Kidney (tissue), 14 donors: ENCODE results near the gene HSD17B12. TPM values are rescaled to one million over a fixed set of nuclear protein-coding genes. Genes with fewer than 3 reads are reported as not detected.
A peak's percentile ranks its signal among the peaks of the same experiment; 100 is the strongest.

ENCODE experiments used
- DNase-seq, 5 donors: peaks; one replicate each; pipeline ENCODE4 v3.0.0-alpha.2; 2013 to 2020
- FAIRE-seq: peaks from 2 replicates; lab custom pipeline; 2012; peaks lifted over from hg19 to GRCh38; lab: Jason Lieb, UNC
- H3K27ac ChIP-seq, 2 donors: one replicate each; pipeline ENCODE4 v1.7.0; 2013; ENCODE audit warnings: low read depth in 2 of 2, low read length in 2 of 2, inconsistent platforms in 1 of 2
- H3K27me3 ChIP-seq: one replicate; pipeline ENCODE4 v1.7.1; 2013; ENCODE audit warnings: low read length, inconsistent platforms; ENCODE audit not compliant: control insufficient read depth, insufficient read depth
- H3K36me3 ChIP-seq, 3 donors: one replicate each; pipeline versions ENCODE4 v1.7.0 to v1.7.1; 2013; ENCODE audit warnings: low read length in 3 of 3, control low read depth in 1 of 3, inconsistent platforms in 1 of 3; ENCODE audit not compliant: insufficient read depth in 3 of 3, control insufficient read depth in 2 of 3
- H3K4me1 ChIP-seq, 3 donors: one replicate each; pipeline versions ENCODE4 v1.7.0 to v1.7.1; 2013; ENCODE audit warnings: low read length in 3 of 3, inconsistent platforms in 1 of 3, low read depth in 1 of 3; ENCODE audit not compliant: control insufficient read depth in 2 of 3, insufficient read depth in 2 of 3
- H3K4me3 ChIP-seq, 3 donors: one replicate each; pipeline versions ENCODE4 v1.7.0 to v1.8.1; 2013; ENCODE audit warnings: low read length in 3 of 3, control low read depth in 1 of 3, inconsistent platforms in 1 of 3
- H3K9ac ChIP-seq, 3 donors: one replicate each; pipeline versions ENCODE4 v1.7.0 to v1.7.1; 2013; ENCODE audit warnings: low read length in 3 of 3, control low read depth in 1 of 3, inconsistent platforms in 1 of 3
- H3K9me3 ChIP-seq, 3 donors: one replicate each; pipeline versions ENCODE4 v1.7.0 to v1.7.1; 2013; ENCODE audit warnings: low read length in 3 of 3, control low read depth in 1 of 3, inconsistent platforms in 1 of 3; ENCODE audit not compliant: control insufficient read depth in 2 of 3, insufficient read depth in 1 of 3
- CTCF ChIP-seq: IDR thresholded peaks from 3 replicates; pipeline ENCODE4 v1.5.1; 2012; ENCODE audit warnings: mild to moderate bottlenecking, moderate library complexity, borderline replicate concordance; ENCODE audit not compliant: insufficient read depth; ENCODE audit errors: extremely low read depth
- intact Hi-C: fragments of 100-400 bp; cut with DNase I; formaldehyde crosslinking; loops from one replicate; pipeline ENCODE4 v1.11.1; 2022
- polyA plus RNA-seq: library from polyadenylated mRNA; stranded (reverse); fragments of 350-450 nt; fragmentation: Illumina TruSeq; extraction: RNeasy Lipid Tissue Mini Kit (QIAGEN cat#74804); gene quantifications from one replicate; pipeline ENCODE4 v1.2.3, GENCODE V29; 2014; ENCODE audit warnings: low read depth, low replicate concordance; ENCODE audit not compliant: insufficient read depth
- total RNA-seq: library from RNA; stranded (reverse); fragmentation: NEBNext Ultra II Directional; extraction: Animal tissue kit (Norgen Biotek cat#: 25700); gene quantifications from one replicate; pipeline ENCODE4 v1.2.1, GENCODE V29; 2021
- donor health status: control.
- donor health status: control.
- donor health status: control.
- donor health status: control.
- donor health status: control.
- donor health status: DM: yes; HTN: yes; CAD: no.
- donor health status: Normal renal cell carcinoma (clear cell type).

Gene HSD17B12
- total and polyA plus RNA-seq, 2 donors from 2014 or later: 76.9 to 100 TPM

GRCh38 chr11:43856993-43857392, 176.5 kb downstream of the HSD17B12 start:
- intact Hi-C loops: no loop called here
- Histone ChIP-seq H3K27me3 (no peaks in the 10 kb centered on the region), H3K9ac (no peak overlapping the region), H3K9me3 (peaks cover 0 to 4% (median 0%) of the 10 kb centered on the region in 3 donors), H3K4me3 (no peak overlapping the region), H3K36me3 (peaks cover 0 to 10% (median 0%) of the 10 kb centered on the region in 3 donors), H3K4me1 (no peaks in the 10 kb centered on the region), H3K27ac (no peak overlapping the region)
- no peak for TF ChIP-seq CTCF
- no peak for FAIRE-seq
- no peak for DNase-seq

GRCh38 chr11:43861141-43861540, 180.6 kb downstream of the HSD17B12 start:
- no peak for TF ChIP-seq CTCF
- intact Hi-C loops: no loop called here
- Histone ChIP-seq H3K9me3 (peaks cover 0 to 4% (median 0%) of the 10 kb centered on the region in 3 donors), H3K4me3 (no peak overlapping the region), H3K9ac (no peak overlapping the region), H3K36me3 (no peaks in the 10 kb centered on the region), H3K27me3 (no peaks in the 10 kb centered on the region), H3K4me1 (no peaks in the 10 kb centered on the region), H3K27ac (no peak overlapping the region)
- DNase-seq (no peak), FAIRE-seq (no peak)

- H3K27ac ChIP-seq: no peak overlapping the region
- intact Hi-C loops: no loop called here
- H3K36me3 ChIP-seq: no peaks in the 10 kb centered on the region
- H3K4me1 ChIP-seq: no peaks in the 10 kb centered on the region
- no peak overlapping the region for H3K4me3 ChIP-seq
- DNase-seq: no peak
- H3K9ac ChIP-seq: no peak overlapping the region
- TF ChIP-seq CTCF: no peak
- no peaks in the 10 kb centered on the region for H3K27me3 ChIP-seq
- no peak for FAIRE-seq
- no peaks in the 10 kb centered on the region for H3K9me3 ChIP-seq
These were observed 186.0 kb downstream of the HSD17B12 start for GRCh38 chr11:43866520-43866919.

- DNase-seq (no peak), FAIRE-seq (peak; percentile 46)
- Histone ChIP-seq H3K9ac (no peak overlapping the region), H3K27ac (no peak overlapping the region), H3K36me3 (no peaks in the 10 kb centered on the region), H3K4me1 (no peaks in the 10 kb centered on the region), H3K4me3 (no peak overlapping the region), H3K27me3 (no peaks in the 10 kb centered on the region), H3K9me3 (no peaks in the 10 kb centered on the region)
- intact Hi-C loops: no loop called here
- TF ChIP-seq CTCF: no peak
These were observed 186.4 kb downstream of the HSD17B12 start for GRCh38 chr11:43866969-43867368.
